Neuronal stem cell (in vitro differentiated cells): ENCODE measurements around the gene PTEN.

Experiments used
- DNase-seq: peaks from one replicate; pipeline ENCODE4 v3.0.0-alpha.2; 2013; ENCODE audit warnings: low spot score
- H2AFZ ChIP-seq: one replicate; pipeline ENCODE4 v1.6.1; 2013; ENCODE audit warnings: mild to moderate bottlenecking, low read length, inconsistent platforms
- H2AK5ac ChIP-seq: 2 replicates; pipeline ENCODE4 v1.6.1; 2013; ENCODE audit warnings: low read depth, mild to moderate bottlenecking, inconsistent platforms, low read length, moderate library complexity, mixed read lengths
- H2BK120ac ChIP-seq: 2 replicates; pipeline ENCODE4 v1.6.1; 2013; ENCODE audit warnings: low read depth, mild to moderate bottlenecking, inconsistent platforms, low read length, moderate library complexity, mixed read lengths
- H2BK12ac ChIP-seq: one replicate; pipeline ENCODE4 v1.6.1; 2013; ENCODE audit warnings: low read length, inconsistent platforms
- H2BK15ac ChIP-seq: 2 replicates; pipeline ENCODE4 v1.6.1; 2013; ENCODE audit warnings: mild to moderate bottlenecking, low read length, inconsistent platforms, mixed read lengths
- H2BK5ac ChIP-seq: one replicate; pipeline ENCODE4 v1.6.1; 2013; ENCODE audit warnings: inconsistent platforms, mild to moderate bottlenecking, low read length, moderate library complexity
- H3K14ac ChIP-seq: one replicate; pipeline ENCODE4 v1.6.1; 2013; ENCODE audit warnings: low read length, inconsistent platforms
- H3K18ac ChIP-seq: 2 replicates; pipeline ENCODE4 v1.6.1; 2013; ENCODE audit warnings: low read length, inconsistent platforms
- H3K23ac ChIP-seq: 2 replicates; pipeline ENCODE4 v1.6.1; 2013; ENCODE audit warnings: low read depth, mild to moderate bottlenecking, mixed read lengths, low read length, inconsistent platforms; ENCODE audit not compliant: poor library complexity
- H3K27ac ChIP-seq: replicated peaks from 3 replicates; pipeline ENCODE4 v1.5.1; 2013; ENCODE audit warnings: low read length, inconsistent platforms
- H3K27me3 ChIP-seq, 3 experiments: 2 replicates each; pipeline ENCODE4 v1.6.1; 2013; ENCODE audit warnings: low read length in 3 of 3, mild to moderate bottlenecking in 2 of 3, inconsistent platforms in 1 of 3, low read depth in 1 of 3, mixed read lengths in 1 of 3, moderate library complexity in 1 of 3; ENCODE audit not compliant: control insufficient read depth in 3 of 3, insufficient read depth in 3 of 3
- H3K36me3 ChIP-seq, 2 donors: replicated peaks in 1 of 2; 2 replicates each; pipeline ENCODE4 v1.6.1; 2013; ENCODE audit warnings: low read length in 2 of 2; ENCODE audit not compliant: control insufficient read depth in 2 of 2, insufficient read depth in 2 of 2
- H3K4ac ChIP-seq: 2 replicates; pipeline ENCODE4 v1.6.1; 2013; ENCODE audit warnings: inconsistent platforms, mild to moderate bottlenecking, low read length, moderate library complexity
- H3K4me1 ChIP-seq, 2 donors: 1 replicate in 1 of 2; 2 replicates in 1 of 2; pipeline ENCODE4 v1.6.1; 2013; ENCODE audit warnings: low read length in 2 of 2, low read depth in 1 of 2; ENCODE audit not compliant: control insufficient read depth in 2 of 2, insufficient read depth in 1 of 2
- H3K4me2 ChIP-seq: one replicate; pipeline ENCODE4 v1.6.1; 2013; ENCODE audit warnings: mild to moderate bottlenecking, low read length, inconsistent platforms; ENCODE audit not compliant: insufficient read depth, poor library complexity, severe bottlenecking
- H3K4me3 ChIP-seq, 2 donors: 2 replicates each; pipeline ENCODE4 v1.5.1; 2013; ENCODE audit warnings: low read length in 2 of 2, mild to moderate bottlenecking in 2 of 2, inconsistent platforms in 1 of 2, moderate library complexity in 1 of 2
- H3K79me1 ChIP-seq: one replicate; pipeline ENCODE4 v1.6.1; 2013; ENCODE audit warnings: low read depth, mild to moderate bottlenecking, inconsistent platforms, low read length, moderate library complexity
- H3K9ac ChIP-seq: one replicate; pipeline ENCODE4 v1.6.1; 2013; ENCODE audit warnings: mild to moderate bottlenecking, low read depth, low read length, inconsistent platforms; ENCODE audit not compliant: poor library complexity
- H3K9me3 ChIP-seq, 2 donors: replicated peaks in 1 of 2; 2 replicates each; pipeline versions ENCODE3 to v1.6.1; 2013; ENCODE audit warnings: low read length in 2 of 2, mild to moderate bottlenecking in 2 of 2, inconsistent platforms in 1 of 2, low read depth in 1 of 2, mixed read lengths in 1 of 2, moderate library complexity in 1 of 2; ENCODE audit not compliant: control insufficient read depth in 2 of 2, insufficient read depth in 1 of 2
- H4K8ac ChIP-seq: one replicate; pipeline ENCODE4 v1.6.1; 2013; ENCODE audit warnings: low read depth, mild to moderate bottlenecking, inconsistent platforms, low read length, moderate library complexity
- H4K91ac ChIP-seq: one replicate; pipeline ENCODE4 v1.6.1; 2013; ENCODE audit warnings: low read length, low read depth, mild to moderate bottlenecking, inconsistent platforms; ENCODE audit not compliant: poor library complexity
- WGBS, 2 donors: extraction: QIAGEN DNeasy Blood & Tissue Kit; methylation state at CpG; one replicate each; pipeline ENCODE4 v1.1.7; 2013; ENCODE audit warnings: missing lambda C conversion rate in 2 of 2, mixed read lengths in 1 of 2; ENCODE audit not compliant: insufficient read length in 2 of 2, insufficient replicate concordance in 1 of 2; ENCODE audit errors: extremely low coverage in 2 of 2; 5-methylcytosine and 5-hydroxymethylcytosine counted together

PTEN gene

GRCh38 chr10:87979847-87980246 lies 116.4 kb downstream of the PTEN start:
- no peak overlapping the region for H2AK5ac ChIP-seq
- no peaks in the 10 kb centered on the region for H3K9me3 ChIP-seq
- no peaks in the 10 kb centered on the region for H3K27me3 ChIP-seq
- no peak overlapping the region for H4K8ac ChIP-seq
- H2BK15ac ChIP-seq: no peak overlapping the region
- no peak overlapping the region for H3K4ac ChIP-seq
- H3K9ac ChIP-seq: no peak overlapping the region
- no peak overlapping the region for H2BK12ac ChIP-seq
- H3K27ac ChIP-seq: no peak overlapping the region
- H3K36me3 ChIP-seq: no peaks in the 10 kb centered on the region
- no peak overlapping the region for H3K4me2 ChIP-seq
- H4K91ac ChIP-seq: no peak overlapping the region
- H3K4me1 ChIP-seq: peaks cover 0 to 3% of the 10 kb centered on the region in 2 donors
- no peak overlapping the region for H3K4me3 ChIP-seq
- no peaks in the 10 kb centered on the region for H3K79me1 ChIP-seq
- H3K14ac ChIP-seq: no peak overlapping the region
- no peak overlapping the region for H3K18ac ChIP-seq
- WGBS, 2 donors: no CpG with 5 or more reads among the region's 2 CpGs
- DNase-seq: no peak
- no peak overlapping the region for H2BK120ac ChIP-seq
- no peak overlapping the region for H3K23ac ChIP-seq
- no peak overlapping the region for H2BK5ac ChIP-seq
- H2AFZ ChIP-seq: no peak overlapping the region

DNA sequence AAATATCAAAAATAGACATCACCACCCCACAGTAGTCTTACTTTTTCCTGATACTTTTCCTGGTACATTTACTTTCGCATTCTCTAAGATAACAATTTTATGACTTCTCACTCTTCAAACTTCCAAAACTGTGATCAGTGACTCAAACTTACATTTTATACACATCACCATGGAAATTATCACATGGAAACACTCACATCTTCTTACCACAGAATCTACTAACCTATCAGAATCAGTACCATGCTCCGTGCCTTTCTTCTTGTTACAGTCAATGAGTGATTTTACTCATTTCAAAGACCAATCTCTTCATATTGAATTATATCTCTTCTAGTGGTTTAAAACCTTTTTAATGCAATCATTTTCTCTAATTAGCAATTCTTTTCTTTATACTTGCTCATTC lies 120.3 kb downstream of the PTEN start:
- Histone ChIP-seq H2BK5ac (no peak overlapping the region), H3K36me3 (no peaks in the 10 kb centered on the region), H3K9ac (no peak overlapping the region), H4K91ac (no peak overlapping the region), H3K4me1 (no peaks in the 10 kb centered on the region), H2AK5ac (no peak overlapping the region), H3K23ac (no peak overlapping the region), H3K4me2 (no peak overlapping the region), H3K27me3 (no peaks in the 10 kb centered on the region), H3K4me3 (no peak overlapping the region), H3K14ac (no peak overlapping the region), H3K18ac (no peak overlapping the region), H3K4ac (no peak overlapping the region), H2AFZ (no peak overlapping the region), H3K9me3 (no peaks in the 10 kb centered on the region), H4K8ac (no peak overlapping the region), H2BK120ac (no peak overlapping the region), H2BK15ac (no peak overlapping the region), H2BK12ac (no peak overlapping the region), H3K79me1 (no peaks in the 10 kb centered on the region), H3K27ac (no peak overlapping the region)
- WGBS, 2 donors: no CpG with 5 or more reads among the region's 2 CpGs
- no peak for DNase-seq

DNA sequence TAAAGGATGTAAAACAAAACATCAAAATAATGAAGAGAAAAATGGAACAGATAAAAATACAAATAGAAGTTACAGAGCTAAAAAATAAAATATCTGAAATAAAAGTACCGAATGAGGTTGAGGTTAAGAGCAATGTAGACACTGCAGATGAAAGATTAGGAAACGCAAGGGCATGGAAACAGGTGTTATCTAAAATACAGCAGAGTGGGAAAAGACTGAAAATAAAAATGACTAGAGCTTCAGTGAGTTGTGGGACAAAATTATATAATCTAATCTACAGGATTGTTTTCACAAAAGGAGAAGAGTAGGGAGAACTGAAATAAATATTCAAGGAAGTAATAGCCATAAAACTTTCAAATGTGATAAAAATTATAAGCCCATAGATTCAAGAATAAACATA lies 123.8 kb downstream of the PTEN start:
- H2AFZ ChIP-seq: no peak overlapping the region
- no peak overlapping the region for H2AK5ac ChIP-seq
- no peak overlapping the region for H2BK120ac ChIP-seq
- H3K27ac ChIP-seq: no peak overlapping the region
- no CpG with 5 or more reads among the region's 2 CpGs for WGBS, 2 donors
- no peak overlapping the region for H4K8ac ChIP-seq
- H3K23ac ChIP-seq: no peak overlapping the region
- no peak overlapping the region for H3K14ac ChIP-seq
- H3K36me3 ChIP-seq: no peaks in the 10 kb centered on the region
- no peak overlapping the region for H3K4me3 ChIP-seq
- no peaks in the 10 kb centered on the region for H3K79me1 ChIP-seq
- no peak overlapping the region for H2BK5ac ChIP-seq
- H2BK15ac ChIP-seq: no peak overlapping the region
- H3K18ac ChIP-seq: no peak overlapping the region
- no peak overlapping the region for H4K91ac ChIP-seq
- no peaks in the 10 kb centered on the region for H3K27me3 ChIP-seq
- no peak overlapping the region for H3K4me2 ChIP-seq
- H3K4me1 ChIP-seq: no peaks in the 10 kb centered on the region
- no peak overlapping the region for H3K9ac ChIP-seq
- no peak overlapping the region for H2BK12ac ChIP-seq
- DNase-seq: no peak
- H3K9me3 ChIP-seq: no peaks in the 10 kb centered on the region
- no peak overlapping the region for H3K4ac ChIP-seq

DNA sequence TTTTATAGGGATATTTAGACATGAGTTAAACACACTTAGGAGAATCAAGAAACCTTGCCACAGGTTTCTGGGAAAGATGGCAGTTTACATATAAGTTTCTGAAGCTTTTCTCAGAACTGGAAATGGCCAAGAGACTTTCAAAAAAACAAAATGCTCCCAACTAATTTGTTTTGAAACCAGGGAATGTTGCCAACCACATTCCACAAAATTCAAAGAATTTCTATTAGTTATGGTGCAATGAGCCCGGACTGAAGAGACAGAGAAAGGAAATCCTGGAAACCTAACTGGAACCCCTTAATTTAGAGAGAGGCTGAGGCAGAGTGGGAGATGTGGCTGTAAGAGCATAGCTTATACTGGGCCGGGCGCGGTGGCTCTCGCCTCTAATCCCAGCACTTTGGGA lies 128.5 kb downstream of the PTEN start:
- Histone ChIP-seq H3K27me3 (no peaks in the 10 kb centered on the region), H3K36me3 (no peaks in the 10 kb centered on the region), H3K27ac (no peak overlapping the region), H2AK5ac (no peak overlapping the region), H3K79me1 (no peaks in the 10 kb centered on the region), H3K4ac (no peak overlapping the region), H2BK120ac (no peak overlapping the region), H3K18ac (no peak overlapping the region), H3K9me3 (no peaks in the 10 kb centered on the region), H4K91ac (no peak overlapping the region), H3K4me2 (no peak overlapping the region), H4K8ac (no peak overlapping the region), H2BK12ac (no peak overlapping the region), H3K23ac (no peak overlapping the region), H3K4me1 (no peaks in the 10 kb centered on the region), H2AFZ (no peak overlapping the region), H2BK5ac (no peak overlapping the region), H2BK15ac (no peak overlapping the region), H3K9ac (no peak overlapping the region), H3K4me3 (no peak overlapping the region), H3K14ac (no peak overlapping the region)
- WGBS, 2 donors: no CpG with 5 or more reads among the region's 5 CpGs
- DNase-seq: no peak
